K562 (cell line): Measurements from ENCODE around the gene ALOX12B. TPM values are rescaled to one million over a fixed set of nuclear protein-coding genes. Genes with fewer than 3 reads are reported as not detected.

Experiments used
- ATF7 ChIP-seq: fragments of 450-650 bp; IDR thresholded peaks from 2 replicates; pipeline ENCODE4 v1.7.1; 2014; ENCODE audit warnings: mild to moderate bottlenecking, moderate library complexity
- L3MBTL2 ChIP-seq: fragments of 450-650 bp; IDR thresholded peaks from 2 replicates; pipeline ENCODE4 v1.6.1; 2016; ENCODE audit warnings: mild to moderate bottlenecking, moderate library complexity
- ZBTB7A ChIP-seq: IDR thresholded peaks from 2 replicates; pipeline ENCODE4 v1.6.1; 2011; ENCODE audit warnings: low read depth, mild to moderate bottlenecking, low read length, moderate library complexity, borderline replicate concordance; ENCODE audit not compliant: control insufficient read depth
- ZNF778 ChIP-seq: fragments of 450-650 bp; formaldehyde crosslinking; IDR thresholded peaks from 2 replicates; pipeline ENCODE4 v1.4.0; 2020; ENCODE audit warnings: mild to moderate bottlenecking, moderate library complexity
- polyA plus RNA-seq, 8 experiments: library from polyadenylated mRNA; depleted of rRNA in 4 of 8; stranded (reverse) in 5 of 8; unstranded in 3 of 8; fragments of >200 nt; fragmentation: Nextera tagmentation in 2 of 8; fragmentation: Illumina TruSeq in 1 of 8; extraction: Ambion mirVana in 2 of 8; extraction: Trizol in 1 of 8; gene quantifications; 2 replicates each; pipeline versions ENCODE4 v1.2.1 to v1.2.3, GENCODE V29; 2011 to 2014; ENCODE audit warnings: inconsistent platforms in 1 of 8, missing spikeins in 1 of 8
- total RNA-seq, 7 experiments: library from RNA; depleted of rRNA in 6 of 7; stranded (reverse); fragments of >200 nt in 6 of 7; fragmentation: Illumina TruSeq in 2 of 7; extraction: Trizol in 2 of 7; gene quantifications; 2 replicates each; pipeline versions ENCODE4 v1.2.1 to v1.2.3, GENCODE V29; 2011 to 2021; ENCODE audit warnings: low replicate concordance in 1 of 7
- TF ChIP-seq, protein P1 (sequence below), 2 experiments: fragments of 450-650 bp; formaldehyde crosslinking in 1 of 2; IDR thresholded peaks; 2 replicates each; pipeline versions ENCODE4 v1.4.0 to v1.6.1; 2014 to 2020; ENCODE audit warnings: mild to moderate bottlenecking in 2 of 2, borderline replicate concordance in 1 of 2, low read depth in 1 of 2
- TF ChIP-seq, protein P2 (sequence below), 2 experiments: IDR thresholded peaks in 1 of 2; conservative IDR thresholded peaks in 1 of 2; 2 replicates each; pipeline ENCODE4 v1.6.1; 2016; ENCODE audit warnings: low read depth in 2 of 2, mild to moderate bottlenecking in 1 of 2, missing compliant biosample characterization in 1 of 2, missing genetic modification characterization in 1 of 2, moderate library complexity in 1 of 2
- TF ChIP-seq, protein P3 (sequence below), 2 experiments: IDR thresholded peaks; 2 replicates each; pipeline ENCODE4 v1.6.1; 2011; ENCODE audit warnings: borderline replicate concordance in 1 of 2, control low read depth in 1 of 2, low read depth in 1 of 2, low read length in 1 of 2, mild to moderate bottlenecking in 1 of 2, mixed read lengths in 1 of 2, moderate library complexity in 1 of 2; ENCODE audit not compliant: insufficient read depth in 1 of 2, insufficient read length in 1 of 2, poor library complexity in 1 of 2, severe bottlenecking in 1 of 2; ENCODE audit errors: extremely low read depth in 1 of 2

ALOX12B gene
- total and polyA plus RNA-seq, 9 of the 15 experiments (the other 6 are each of a cell fraction or from before 2014, with no cell fraction given): not detected

- TF ChIP-seq, protein P1, sequence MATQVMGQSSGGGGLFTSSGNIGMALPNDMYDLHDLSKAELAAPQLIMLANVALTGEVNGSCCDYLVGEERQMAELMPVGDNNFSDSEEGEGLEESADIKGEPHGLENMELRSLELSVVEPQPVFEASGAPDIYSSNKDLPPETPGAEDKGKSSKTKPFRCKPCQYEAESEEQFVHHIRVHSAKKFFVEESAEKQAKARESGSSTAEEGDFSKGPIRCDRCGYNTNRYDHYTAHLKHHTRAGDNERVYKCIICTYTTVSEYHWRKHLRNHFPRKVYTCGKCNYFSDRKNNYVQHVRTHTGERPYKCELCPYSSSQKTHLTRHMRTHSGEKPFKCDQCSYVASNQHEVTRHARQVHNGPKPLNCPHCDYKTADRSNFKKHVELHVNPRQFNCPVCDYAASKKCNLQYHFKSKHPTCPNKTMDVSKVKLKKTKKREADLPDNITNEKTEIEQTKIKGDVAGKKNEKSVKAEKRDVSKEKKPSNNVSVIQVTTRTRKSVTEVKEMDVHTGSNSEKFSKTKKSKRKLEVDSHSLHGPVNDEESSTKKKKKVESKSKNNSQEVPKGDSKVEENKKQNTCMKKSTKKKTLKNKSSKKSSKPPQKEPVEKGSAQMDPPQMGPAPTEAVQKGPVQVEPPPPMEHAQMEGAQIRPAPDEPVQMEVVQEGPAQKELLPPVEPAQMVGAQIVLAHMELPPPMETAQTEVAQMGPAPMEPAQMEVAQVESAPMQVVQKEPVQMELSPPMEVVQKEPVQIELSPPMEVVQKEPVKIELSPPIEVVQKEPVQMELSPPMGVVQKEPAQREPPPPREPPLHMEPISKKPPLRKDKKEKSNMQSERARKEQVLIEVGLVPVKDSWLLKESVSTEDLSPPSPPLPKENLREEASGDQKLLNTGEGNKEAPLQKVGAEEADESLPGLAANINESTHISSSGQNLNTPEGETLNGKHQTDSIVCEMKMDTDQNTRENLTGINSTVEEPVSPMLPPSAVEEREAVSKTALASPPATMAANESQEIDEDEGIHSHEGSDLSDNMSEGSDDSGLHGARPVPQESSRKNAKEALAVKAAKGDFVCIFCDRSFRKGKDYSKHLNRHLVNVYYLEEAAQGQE (IDR thresholded peaks at IDR 0.05; ENCODE audit: borderline replicate concordance): 0 out of 2 replicates have a peak, but pooled peaks have one; percentile 8
- TF ChIP-seq, protein P1 (CRISPR knock-in tag; IDR thresholded peaks at IDR 0.05; ENCODE audit: low read depth): no peak
- TF ChIP-seq ZNF778 (CRISPR knock-in tag) (no peak), L3MBTL2 (peak; percentile 58), ATF7 (no peak), ZBTB7A (peak; percentile 26; the same call in 1 of the 2 replicates)
- TF ChIP-seq, protein P2, sequence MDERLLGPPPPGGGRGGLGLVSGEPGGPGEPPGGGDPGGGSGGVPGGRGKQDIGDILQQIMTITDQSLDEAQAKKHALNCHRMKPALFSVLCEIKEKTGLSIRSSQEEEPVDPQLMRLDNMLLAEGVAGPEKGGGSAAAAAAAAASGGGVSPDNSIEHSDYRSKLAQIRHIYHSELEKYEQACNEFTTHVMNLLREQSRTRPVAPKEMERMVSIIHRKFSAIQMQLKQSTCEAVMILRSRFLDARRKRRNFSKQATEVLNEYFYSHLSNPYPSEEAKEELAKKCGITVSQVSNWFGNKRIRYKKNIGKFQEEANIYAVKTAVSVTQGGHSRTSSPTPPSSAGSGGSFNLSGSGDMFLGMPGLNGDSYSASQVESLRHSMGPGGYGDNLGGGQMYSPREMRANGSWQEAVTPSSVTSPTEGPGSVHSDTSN (CRISPR knock-in tag; IDR thresholded peaks at IDR 0.05; ENCODE audit: low read depth): no peak
- TF ChIP-seq, protein P2 (tag; conservative IDR thresholded peaks at IDR 0.05; ENCODE audit: low read depth): no peak
- TF ChIP-seq, protein P3, sequence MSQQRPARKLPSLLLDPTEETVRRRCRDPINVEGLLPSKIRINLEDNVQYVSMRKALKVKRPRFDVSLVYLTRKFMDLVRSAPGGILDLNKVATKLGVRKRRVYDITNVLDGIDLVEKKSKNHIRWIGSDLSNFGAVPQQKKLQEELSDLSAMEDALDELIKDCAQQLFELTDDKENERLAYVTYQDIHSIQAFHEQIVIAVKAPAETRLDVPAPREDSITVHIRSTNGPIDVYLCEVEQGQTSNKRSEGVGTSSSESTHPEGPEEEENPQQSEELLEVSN (IDR thresholded peaks at IDR 0.05; ENCODE audit: borderline replicate concordance in 1 of 2, extremely low read depth in 1 of 2, insufficient read depth in 1 of 2, insufficient read length in 1 of 2, low read depth in 1 of 2, low read length in 1 of 2, poor library complexity in 1 of 2, severe bottlenecking in 1 of 2): peak in 1 of 2 experiments; percentile 83
Measured at GRCh38 chr17:8122924-8123694, 35.6 kb upstream of the ALOX12B start (continued).
